Measurements from ENCODE around the gene KCNQ1. TPM values are rescaled to one million over a fixed set of nuclear protein-coding genes. Genes with fewer than 3 reads are reported as not detected.

KCNQ1 gene
- total RNA-seq, 1 experiment from 2014 or later = 2.3 TPM

DNA sequence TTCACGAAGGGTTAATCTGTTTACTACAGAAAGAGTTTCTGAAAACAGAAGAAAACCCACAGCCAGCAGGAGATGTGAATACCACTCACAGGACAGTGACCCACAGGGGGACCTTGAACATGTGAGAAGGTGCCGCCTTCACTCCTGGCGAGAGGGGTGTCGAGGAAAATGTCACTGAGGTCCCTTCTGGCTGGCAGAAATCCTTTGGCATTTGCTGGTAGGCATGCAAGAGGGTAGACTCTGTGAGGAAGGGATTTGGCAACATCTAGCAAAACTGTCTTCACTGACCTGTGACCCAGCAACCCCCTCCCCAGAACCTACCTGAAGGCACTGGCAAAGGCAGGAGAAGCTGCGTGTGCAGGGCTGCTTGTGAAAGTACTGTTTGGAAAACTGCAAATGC is 8.6 kb downstream of the KCNQ1 start:
- H3K9me3 ChIP-seq (ENCODE audit: control insufficient read depth, low read depth, low read length) = no peaks in the 10 kb centered on the region
- H3K27ac ChIP-seq (ENCODE audit: insufficient read length, low read depth, low read length) = no peak overlapping the region
- H3K79me2 ChIP-seq (ENCODE audit: insufficient read depth, low read length) = no peaks in the 10 kb centered on the region
- no peak overlapping the region for H2BK20ac ChIP-seq (ENCODE audit: low read depth, low read length, poor library complexity, severe bottlenecking)
- peaks cover 3% of the 10 kb centered on the region for H3K23me2 ChIP-seq (ENCODE audit: insufficient read length, low read depth, low read length, poor library complexity, severe bottlenecking)
- no peak overlapping the region for H3K56ac ChIP-seq (ENCODE audit: insufficient read length, low read depth, low read length)
- no peak overlapping the region for H3K9ac ChIP-seq (ENCODE audit: extremely low read depth, insufficient read length, low read length)
- no peak overlapping the region for H3K4ac ChIP-seq (ENCODE audit: low read depth, low read length)
- no peak overlapping the region for H4K91ac ChIP-seq (ENCODE audit: insufficient read length, low read depth, low read length)
- H4K20me1 ChIP-seq (ENCODE audit: control insufficient read depth, insufficient read depth, insufficient read length) = no peaks in the 10 kb centered on the region
- peaks cover 3% of the 10 kb centered on the region; the same call in 1 of the 2 replicates for H3K27me3 ChIP-seq (ENCODE audit: insufficient read depth, low read length)
- H3K23ac ChIP-seq (ENCODE audit: insufficient read length, low read depth, low read length) = no peak overlapping the region
- Mint-ChIP-seq H3K4me3 (no peak overlapping the region), H3K27ac (no peak overlapping the region), H3K36me3 (ENCODE audit: insufficient read depth in 1 of 3, low read depth in 3 of 3) (no peaks in the 10 kb centered on the region; a peak in 1 of 7 replicates), H3K27me3 (ENCODE audit: low read depth) (peaks cover 98% of the 10 kb centered on the region), H3K9me3 (peaks cover 0 to 7% of the 10 kb centered on the region in 2 experiments; a peak in 2 of 5 replicates), H3K4me1 (no peaks in the 10 kb centered on the region)
- H2AK5ac ChIP-seq (ENCODE audit: insufficient read length, low read length) = no peak overlapping the region
- H2AFZ ChIP-seq (ENCODE audit: low read length) = no peak overlapping the region
- no peak overlapping the region for H2BK12ac ChIP-seq (ENCODE audit: insufficient read length, low read depth, low read length)
- no peaks in the 10 kb centered on the region for H3K4me1 ChIP-seq (ENCODE audit: insufficient read depth, low read length)
- H2BK5ac ChIP-seq (ENCODE audit: insufficient read length, low read length) = no peak overlapping the region
- no peak overlapping the region for H4K8ac ChIP-seq (replicated peaks; ENCODE audit: insufficient read length, low read depth, low read length)
- H3K79me1 ChIP-seq (ENCODE audit: insufficient read depth, low read depth, low read length, poor library complexity, severe bottlenecking) = no peaks in the 10 kb centered on the region
- H4K5ac ChIP-seq (ENCODE audit: insufficient read length, low read depth, low read length) = no peak overlapping the region
- no peak overlapping the region for H2BK120ac ChIP-seq (ENCODE audit: low read depth, low read length, poor library complexity, severe bottlenecking)
- no peak overlapping the region for H3T11ph ChIP-seq (ENCODE audit: low read length)
- TF ChIP-seq, protein P1, sequence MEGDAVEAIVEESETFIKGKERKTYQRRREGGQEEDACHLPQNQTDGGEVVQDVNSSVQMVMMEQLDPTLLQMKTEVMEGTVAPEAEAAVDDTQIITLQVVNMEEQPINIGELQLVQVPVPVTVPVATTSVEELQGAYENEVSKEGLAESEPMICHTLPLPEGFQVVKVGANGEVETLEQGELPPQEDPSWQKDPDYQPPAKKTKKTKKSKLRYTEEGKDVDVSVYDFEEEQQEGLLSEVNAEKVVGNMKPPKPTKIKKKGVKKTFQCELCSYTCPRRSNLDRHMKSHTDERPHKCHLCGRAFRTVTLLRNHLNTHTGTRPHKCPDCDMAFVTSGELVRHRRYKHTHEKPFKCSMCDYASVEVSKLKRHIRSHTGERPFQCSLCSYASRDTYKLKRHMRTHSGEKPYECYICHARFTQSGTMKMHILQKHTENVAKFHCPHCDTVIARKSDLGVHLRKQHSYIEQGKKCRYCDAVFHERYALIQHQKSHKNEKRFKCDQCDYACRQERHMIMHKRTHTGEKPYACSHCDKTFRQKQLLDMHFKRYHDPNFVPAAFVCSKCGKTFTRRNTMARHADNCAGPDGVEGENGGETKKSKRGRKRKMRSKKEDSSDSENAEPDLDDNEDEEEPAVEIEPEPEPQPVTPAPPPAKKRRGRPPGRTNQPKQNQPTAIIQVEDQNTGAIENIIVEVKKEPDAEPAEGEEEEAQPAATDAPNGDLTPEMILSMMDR (conservative IDR thresholded peaks at IDR 0.05) = no peak
- H3K4me2 ChIP-seq (ENCODE audit: insufficient read depth, insufficient read length, low read length) = no peak overlapping the region
- no peak overlapping the region for H2BK15ac ChIP-seq (ENCODE audit: low read depth, low read length)
- no CpG with 5 or more reads among the region's 5 CpGs for WGBS (ENCODE audit: extremely low coverage, insufficient read length, low lambda C conversion rate)
- no peak overlapping the region for H3K14ac ChIP-seq (ENCODE audit: insufficient read depth, low read length)
- DNase-seq = no peak
- H3K18ac ChIP-seq (ENCODE audit: insufficient read length, low read depth, low read length) = no peak overlapping the region

Measured in H9 (cell line).